Right lobe of liver (tissue), 6 donors: Measurements from ENCODE around the gene SEMA3C. TPM values are rescaled to one million over a fixed set of nuclear protein-coding genes. Genes with fewer than 3 reads are reported as not detected.

Source experiments
- ATAC-seq, 4 donors: fragments of 200-7000 bp; cut with Tn5 transposase; one replicate each; pipeline ENCODE4 v1.9.1; 2020; ENCODE audit warnings: mild to moderate bottlenecking in 4 of 4, moderate library complexity in 4 of 4
- DNase-seq, 3 donors: peaks; one replicate each; pipeline ENCODE4 v3.0.0-alpha.2; 2020
- H3K27ac ChIP-seq, 3 donors: fragments of 200-600 bp; one replicate each; pipeline ENCODE4 v1.8.0; 2022
- H3K27me3 ChIP-seq, 2 donors: fragments of 200-600 bp; one replicate each; pipeline ENCODE4 v1.8.0; 2022
- H3K36me3 ChIP-seq, 4 donors: fragments of 200-600 bp; sonication (generic) in 1 of 4; one replicate each; pipeline versions ENCODE4 v1.5.1 to v1.8.0; 2017 to 2022; ENCODE audit warnings: control low read depth in 1 of 4
- H3K4me1 ChIP-seq, 4 donors: fragments of 200-600 bp; sonication (generic) in 1 of 4; one replicate each; pipeline versions ENCODE4 v1.5.1 to v1.8.0; 2017 to 2022; ENCODE audit warnings: control low read depth in 1 of 4
- H3K4me3 ChIP-seq, 3 donors: fragments of 200-600 bp; one replicate each; pipeline ENCODE4 v1.8.0; 2022
- H3K9me3 ChIP-seq, 4 donors: fragments of 200-600 bp; sonication (generic) in 1 of 4; one replicate each; pipeline versions ENCODE4 v1.5.1 to v1.8.0; 2017 to 2022; ENCODE audit warnings: control low read depth in 1 of 4
- CTCF ChIP-seq, 4 donors: fragments of 200-600 bp in 3 of 4; fragments of 450-650 bp in 1 of 4; IDR thresholded peaks; one replicate each; pipeline versions ENCODE4 v1.5.1 to v1.8.0; 2016 to 2022; ENCODE audit warnings: antibody characterized with exemption in 4 of 4, mild to moderate bottlenecking in 2 of 4
- POLR2A ChIP-seq: fragments of 450-650 bp; IDR thresholded peaks from one replicate; pipeline ENCODE4 v1.6.1; 2017; ENCODE audit warnings: antibody characterized with exemption, mild to moderate bottlenecking
- WGBS: methylation state at CpG from one replicate; pipeline ENCODE4 v1.1.6; 2018; ENCODE audit warnings: low coverage, low lambda C conversion rate; ENCODE audit not compliant: insufficient coverage; ENCODE audit errors: missing lambda C conversion rate; 5-methylcytosine and 5-hydroxymethylcytosine counted together
- intact Hi-C, 2 donors: fragments of 100-400 bp; cut with DNase I; formaldehyde crosslinking; loops; one replicate each; pipeline versions ENCODE4 v1.11.2 to v1.14.1; 2022
- total RNA-seq, 6 experiments: library from RNA; depleted of rRNA in 2 of 6; stranded (reverse); fragments of >200 nt in 2 of 6; fragmentation: NEBNext Ultra II Directional in 3 of 6; extraction: Animal tissue kit (Norgen Biotek cat#: 25700) in 3 of 6; gene quantifications; one replicate each; pipeline versions ENCODE4 v1.1.0 to v1.2.4, GENCODE V29; 2016 to 2023
- donor health status: DM: no; HTN: yes; CAD: no.
- donor health status: DM: no; HTN: no; CAD: no.
- donor health status: DM: no; HTN: no; CAD: no.
- donor health status: DM: no; HTN: yes; CAD: no.
- donor health status: DM: no; HTN: yes; CAD: no.

The SEMA3C gene
- total RNA-seq, 6 experiments from 2014 or later = 0.23 to 1.3 (median 0.53) TPM

GRCh38 chr7:80883154-80884025 is 35.5 kb downstream of the SEMA3C start:
- Histone ChIP-seq H3K4me1 (no peaks in the 10 kb centered on the region), H3K27me3 (no peaks in the 10 kb centered on the region), H3K27ac (peak overlapping the region in 1 of 3 donors; percentile 18), H3K4me3 (no peak overlapping the region), H3K9me3 (no peaks in the 10 kb centered on the region), H3K36me3 (no peaks in the 10 kb centered on the region)
- WGBS = 33% methylated on average over 2 of the region's 2 CpGs
- no peak for TF ChIP-seq CTCF (IDR thresholded peaks at IDR 0.05)
- no peak for TF ChIP-seq POLR2A
- DNase-seq (no peak), ATAC-seq (peak in 2 of 4 donors; percentile 33 to 69)
- intact Hi-C loops = no loop called here

GRCh38 chr7:80882213-80882801 is 36.5 kb downstream of the SEMA3C start:
- no peak for ATAC-seq
- TF ChIP-seq POLR2A (no peak), CTCF (IDR thresholded peaks at IDR 0.05) (no peak)
- no peak for DNase-seq
- Histone ChIP-seq H3K4me3 (no peak overlapping the region), H3K4me1 (no peaks in the 10 kb centered on the region), H3K36me3 (no peaks in the 10 kb centered on the region), H3K27me3 (no peaks in the 10 kb centered on the region), H3K9me3 (no peaks in the 10 kb centered on the region), H3K27ac (no peak overlapping the region)
- WGBS = 60% methylated on average over 4 of the region's 4 CpGs
- intact Hi-C loops = no loop called here

DNA sequence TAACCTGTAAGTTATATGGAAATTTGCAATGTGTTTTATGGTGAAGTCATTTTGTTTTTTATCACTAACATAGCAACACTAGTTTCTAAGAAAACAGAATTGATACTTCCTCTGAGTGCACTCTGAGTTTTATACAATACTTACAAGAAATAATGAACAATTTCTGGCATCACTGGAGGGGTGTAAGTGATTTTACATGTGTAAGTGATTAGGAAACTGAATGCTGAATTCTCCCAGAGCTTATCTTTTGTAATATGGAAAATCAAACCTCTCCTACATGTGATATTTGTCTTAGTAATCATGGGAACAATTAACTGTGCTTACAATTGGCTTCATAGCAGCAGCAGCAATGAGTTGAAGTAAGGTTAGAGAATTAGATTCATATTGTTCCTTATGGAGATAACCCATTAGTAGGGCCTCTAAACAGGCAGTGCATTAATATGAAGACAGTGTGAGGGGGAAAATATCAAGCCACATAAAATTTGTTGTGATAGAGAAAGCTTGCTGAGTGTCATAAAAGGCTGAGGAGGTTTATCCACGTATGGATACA is 37.4 kb downstream of the SEMA3C start:
- Histone ChIP-seq H3K9me3 (no peaks in the 10 kb centered on the region), H3K27me3 (no peaks in the 10 kb centered on the region), H3K36me3 (no peaks in the 10 kb centered on the region), H3K27ac (no peak overlapping the region), H3K4me3 (no peak overlapping the region), H3K4me1 (no peaks in the 10 kb centered on the region)
- WGBS = 44% methylated on average over 1 of the region's 1 CpG
- DNase-seq (no peak), ATAC-seq (no peak)
- intact Hi-C loops = no loop called here
- TF ChIP-seq POLR2A (no peak), CTCF (IDR thresholded peaks at IDR 0.05) (no peak)

DNA sequence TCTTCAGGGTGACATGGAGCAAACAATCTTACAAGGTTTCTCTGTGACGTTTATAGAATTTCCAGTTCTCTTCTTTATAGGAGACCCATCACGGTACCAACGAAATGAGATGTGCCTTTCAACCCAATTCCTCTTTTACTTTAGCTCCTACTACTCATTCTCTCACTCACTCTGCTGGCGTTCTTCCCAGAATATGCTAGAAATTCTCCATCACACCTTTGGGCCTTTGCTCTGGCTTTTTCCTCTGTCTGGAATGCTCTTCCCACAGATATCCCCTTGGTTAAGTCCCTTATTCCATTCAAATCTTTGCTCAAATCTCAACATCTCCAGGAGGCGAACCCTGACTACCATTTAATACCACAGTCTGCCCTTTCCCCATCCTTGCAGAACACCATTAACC is 39.0 kb downstream of the SEMA3C start:
- Histone ChIP-seq H3K36me3 (no peaks in the 10 kb centered on the region), H3K4me1 (no peaks in the 10 kb centered on the region), H3K27me3 (no peaks in the 10 kb centered on the region), H3K4me3 (no peak overlapping the region), H3K9me3 (no peaks in the 10 kb centered on the region), H3K27ac (no peak overlapping the region)
- no peak for ATAC-seq
- no peak for DNase-seq
- WGBS = 50% methylated on average over 5 of the region's 5 CpGs
- TF ChIP-seq POLR2A (no peak), CTCF (IDR thresholded peaks at IDR 0.05) (no peak)
- intact Hi-C loops = no loop called here
